ENCODE measurements around the gene KATNIP. TPM values are rescaled to one million over a fixed set of nuclear protein-coding genes. Genes with fewer than 3 reads are reported as not detected.

KATNIP gene
- total RNA-seq, 1 donor from 2014 or later, result 22.9 TPM

DNA sequence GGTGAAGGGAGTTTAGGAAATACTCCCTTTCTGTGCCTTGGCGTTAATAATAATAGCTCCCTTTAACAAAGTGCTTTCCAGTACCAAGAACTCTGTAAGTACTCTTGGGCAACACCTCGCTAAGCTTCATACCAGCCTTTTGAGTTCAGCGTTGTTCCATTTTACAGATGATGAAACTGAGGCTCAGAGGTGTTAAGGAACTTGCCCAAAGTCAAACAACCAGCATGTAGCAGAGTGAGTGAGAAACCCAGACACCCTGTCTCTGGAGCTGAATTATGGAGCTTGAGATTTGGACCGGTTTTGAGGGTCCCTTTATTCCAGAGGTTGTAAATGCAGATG is 607 bp downstream of the KATNIP start:
- no peak for TF ChIP-seq CTCF (IDR thresholded peaks at IDR 0.05; ENCODE audit: partially characterized antibody, unreplicated experiment)
- no peak for DNase-seq
- Mint-ChIP-seq H3K9me3 (ENCODE audit: unreplicated experiment) (peaks cover 10% of the 10 kb centered on the region), H3K4me3 (ENCODE audit: unreplicated experiment) (peak overlapping the region; percentile 100), H3K27me3 (ENCODE audit: unreplicated experiment) (peaks cover 4% of the 10 kb centered on the region), H3K27ac (ENCODE audit: unreplicated experiment) (peak overlapping the region; percentile 70), H3K4me1 (ENCODE audit: low read depth, unreplicated experiment) (peaks cover 7% of the 10 kb centered on the region), H3K36me3 (ENCODE audit: unreplicated experiment) (no peaks in the 10 kb centered on the region)

GRCh38 chr16:27551036-27551435 is 1.1 kb downstream of the KATNIP start:
- H3K27me3 Mint-ChIP-seq (ENCODE audit: unreplicated experiment), result peaks cover 4% of the 10 kb centered on the region
- DNase-seq, result no peak

DNA sequence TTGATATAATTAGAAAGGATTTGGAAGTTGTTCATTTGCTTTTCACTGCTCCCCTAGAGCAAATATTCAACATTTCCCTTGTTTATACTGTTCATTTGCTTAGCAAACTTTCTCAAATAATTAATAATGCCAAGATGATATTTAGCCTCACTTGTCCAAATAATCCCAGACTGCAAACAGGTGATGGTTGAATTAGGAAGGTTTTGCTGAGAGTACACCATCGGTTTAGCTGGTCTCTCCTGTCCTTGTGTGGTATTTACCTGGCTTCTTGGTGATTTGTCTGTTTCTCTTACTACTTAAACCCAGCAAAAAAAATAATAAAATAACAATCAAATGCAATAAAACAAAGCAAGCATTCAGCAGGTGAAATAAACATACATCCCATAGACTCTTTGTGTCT is 6.5 kb downstream of the KATNIP start:
- no peaks in the 10 kb centered on the region for H3K9me3 Mint-ChIP-seq (ENCODE audit: unreplicated experiment)
- H3K36me3 Mint-ChIP-seq (ENCODE audit: unreplicated experiment), result no peaks in the 10 kb centered on the region
- H3K4me1 Mint-ChIP-seq (ENCODE audit: low read depth, unreplicated experiment), result no peaks in the 10 kb centered on the region
- no peak for DNase-seq
- no peak overlapping the region for H3K4me3 Mint-ChIP-seq (ENCODE audit: unreplicated experiment)
- no peaks in the 10 kb centered on the region for H3K27me3 Mint-ChIP-seq (ENCODE audit: unreplicated experiment)
- no peak overlapping the region for H3K27ac Mint-ChIP-seq (ENCODE audit: unreplicated experiment)
- no peak for TF ChIP-seq CTCF (IDR thresholded peaks at IDR 0.05; ENCODE audit: partially characterized antibody, unreplicated experiment)

More at GRCh38 chr16:27551036-27551435, 1.1 kb downstream of the KATNIP start:
- Mint-ChIP-seq H3K4me3 (ENCODE audit: unreplicated experiment) (peak overlapping the region; percentile 100), H3K36me3 (ENCODE audit: unreplicated experiment) (no peaks in the 10 kb centered on the region), H3K27ac (ENCODE audit: unreplicated experiment) (no peak overlapping the region), H3K4me1 (ENCODE audit: low read depth, unreplicated experiment) (peaks cover 7% of the 10 kb centered on the region), H3K9me3 (ENCODE audit: unreplicated experiment) (peaks cover 10% of the 10 kb centered on the region)
- no peak for TF ChIP-seq CTCF (IDR thresholded peaks at IDR 0.05; ENCODE audit: partially characterized antibody, unreplicated experiment)

GRCh38 chr16:27558434-27558833 is 8.5 kb downstream of the KATNIP start:
- Mint-ChIP-seq H3K27ac (ENCODE audit: unreplicated experiment) (no peak overlapping the region), H3K4me1 (ENCODE audit: low read depth, unreplicated experiment) (peaks cover 3% of the 10 kb centered on the region), H3K36me3 (ENCODE audit: unreplicated experiment) (no peaks in the 10 kb centered on the region), H3K4me3 (ENCODE audit: unreplicated experiment) (no peak overlapping the region), H3K9me3 (ENCODE audit: unreplicated experiment) (no peaks in the 10 kb centered on the region), H3K27me3 (ENCODE audit: unreplicated experiment) (peaks cover 2% of the 10 kb centered on the region)
- no peak for TF ChIP-seq CTCF (IDR thresholded peaks at IDR 0.05; ENCODE audit: partially characterized antibody, unreplicated experiment)
- no peak for DNase-seq

- H3K9me3 Mint-ChIP-seq (ENCODE audit: unreplicated experiment), result no peaks in the 10 kb centered on the region
- no peak overlapping the region for H3K27ac Mint-ChIP-seq (ENCODE audit: unreplicated experiment)
Measured at GRCh38 chr16:27558932-27559331, 9.0 kb downstream of the KATNIP start.

More at GRCh38 chr16:27558932-27559331, 9.0 kb downstream of the KATNIP start:
- H3K36me3 Mint-ChIP-seq (ENCODE audit: unreplicated experiment), result no peaks in the 10 kb centered on the region
- H3K27me3 Mint-ChIP-seq (ENCODE audit: unreplicated experiment), result peaks cover 2% of the 10 kb centered on the region
- H3K4me3 Mint-ChIP-seq (ENCODE audit: unreplicated experiment), result no peak overlapping the region
- DNase-seq, result no peak
- peaks cover 3% of the 10 kb centered on the region for H3K4me1 Mint-ChIP-seq (ENCODE audit: low read depth, unreplicated experiment)
- no peak for TF ChIP-seq CTCF (IDR thresholded peaks at IDR 0.05; ENCODE audit: partially characterized antibody, unreplicated experiment)

All from glutamatergic neuron (in vitro differentiated cells).